Measurements from ENCODE around the gene SYNE2. TPM values are rescaled to one million over a fixed set of nuclear protein-coding genes. Genes with fewer than 3 reads are reported as not detected.

Gene SYNE2
- total RNA-seq, 1 experiment from 2014 or later: 16.0 TPM

DNA sequence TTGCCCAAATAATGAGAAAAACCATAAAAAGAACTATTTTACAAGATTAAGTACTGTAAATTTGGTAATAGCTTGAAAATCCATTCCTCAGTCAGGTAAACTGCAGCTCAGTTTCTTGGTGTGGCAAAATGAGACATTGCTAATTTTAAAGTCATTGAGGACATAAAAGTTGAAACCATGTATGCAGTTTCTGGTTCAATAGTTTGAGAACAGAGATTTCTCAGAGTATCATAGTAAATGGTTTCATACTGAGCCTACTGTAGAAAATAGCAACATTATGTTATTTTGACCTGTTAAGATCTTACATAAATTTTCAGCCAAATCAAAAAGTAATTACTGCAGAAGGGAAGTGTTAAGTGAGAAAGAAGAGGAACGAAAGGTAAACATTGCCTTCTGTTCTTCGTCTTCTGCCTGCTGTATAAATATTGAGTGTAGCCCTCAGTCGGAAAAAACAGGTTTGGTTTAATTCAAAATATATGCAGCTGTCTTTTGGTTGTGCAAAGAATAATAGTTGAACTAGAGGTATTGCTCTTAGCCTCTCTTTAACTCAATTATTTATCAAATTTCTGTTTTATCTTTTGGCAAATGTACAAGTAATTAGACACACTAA lies 119.6 kb downstream of the SYNE2 start:
- no peak for ATAC-seq
- no peaks in the 10 kb centered on the region for H3K4me1 ChIP-seq (ENCODE audit: insufficient read depth, low read length)
- intact Hi-C loops (cut with micrococcal nuclease): no loop called here
- DNase-seq: no peak
- CTCF ChIA-PET: no interaction called here
- BruUV-seq (replicated peaks): no TSS peak
- H4K20me1 ChIP-seq (ENCODE audit: low read length): no peaks in the 10 kb centered on the region
- no peak overlapping the region for H3K4me2 ChIP-seq (ENCODE audit: low read length)
- no peak overlapping the region for H3K9ac ChIP-seq (ENCODE audit: low read length)
- H3K9me2 ChIP-seq (replicated peaks; ENCODE audit: low read length): no peaks in the 10 kb centered on the region
- no peaks in the 10 kb centered on the region for H3K9me3 ChIP-seq (ENCODE audit: low read length)
- H2AFZ ChIP-seq (ENCODE audit: low read length): no peak overlapping the region
- H3K27ac ChIP-seq (ENCODE audit: low read length): no peak overlapping the region
- H3K79me2 ChIP-seq (ENCODE audit: low read length): no peaks in the 10 kb centered on the region
- POLR2A ChIA-PET (ENCODE audit: unreplicated experiment): interaction anchor here (0.7 kb wide), 1 partner anchor 34 kb away, joined by 3 read pairs; no protein-coding TSS in a partner anchor
- no peak overlapping the region for H3K4me3 ChIP-seq (ENCODE audit: low read length)
- H3K27me3 ChIP-seq (ENCODE audit: low read length): no peaks in the 10 kb centered on the region
- no peaks in the 10 kb centered on the region for H3F3A ChIP-seq (ENCODE audit: low read length, unreplicated experiment)
- H3K36me3 ChIP-seq (ENCODE audit: low read depth, low read length): no peaks in the 10 kb centered on the region
- TF ChIP-seq EZH2phosphoT487 (IDR thresholded peaks at IDR 0.05; ENCODE audit: borderline replicate concordance, low read length): no peak
- TF ChIP-seq EZH2 (IDR thresholded peaks at IDR 0.05; ENCODE audit: low read length, unreplicated experiment): no peak

DNA sequence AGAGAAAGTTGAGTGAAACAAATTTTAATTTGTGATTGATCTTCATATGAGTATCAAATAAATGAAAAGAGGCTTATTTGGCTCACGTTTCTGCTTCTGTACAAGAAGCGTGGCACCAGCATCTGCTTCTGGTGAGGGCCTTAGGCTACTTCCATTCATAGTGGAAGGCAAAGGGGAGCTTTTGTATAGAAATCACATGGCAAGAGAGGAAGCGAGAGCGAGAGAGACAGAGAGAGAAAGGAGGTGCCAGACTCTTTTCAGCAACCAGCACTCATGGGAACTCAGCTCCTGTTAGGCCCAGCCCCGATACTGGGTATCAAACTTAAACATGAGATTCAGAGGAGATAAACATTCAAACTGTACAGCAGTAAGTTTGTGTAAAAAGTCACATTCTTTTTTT lies 121.4 kb downstream of the SYNE2 start:
- intact Hi-C loops (cut with micrococcal nuclease): no loop called here
- no TSS peak for BruUV-seq (replicated peaks)
- Histone ChIP-seq H3K79me2 (ENCODE audit: low read length) (no peaks in the 10 kb centered on the region), H3K9ac (ENCODE audit: low read length) (no peak overlapping the region), H3K27me3 (ENCODE audit: low read length) (no peaks in the 10 kb centered on the region), H3K4me1 (ENCODE audit: insufficient read depth, low read length) (no peaks in the 10 kb centered on the region), H3K27ac (ENCODE audit: low read length) (no peak overlapping the region), H3K9me3 (ENCODE audit: low read length) (no peaks in the 10 kb centered on the region), H3K4me3 (ENCODE audit: low read length) (no peak overlapping the region), H3F3A (ENCODE audit: low read length, unreplicated experiment) (no peaks in the 10 kb centered on the region), H3K4me2 (ENCODE audit: low read length) (no peak overlapping the region), H4K20me1 (ENCODE audit: low read length) (no peaks in the 10 kb centered on the region), H2AFZ (ENCODE audit: low read length) (no peak overlapping the region), H3K36me3 (ENCODE audit: low read depth, low read length) (no peaks in the 10 kb centered on the region), H3K9me2 (replicated peaks; ENCODE audit: low read length) (no peaks in the 10 kb centered on the region)
- ChIA-PET CTCF (no interaction called here), POLR2A (ENCODE audit: unreplicated experiment) (interaction anchor here (0.7 kb wide), 1 partner anchor 18 kb away, joined by 3 read pairs; no protein-coding TSS in a partner anchor)
- TF ChIP-seq EZH2 (IDR thresholded peaks at IDR 0.05; ENCODE audit: low read length, unreplicated experiment) (no peak), EZH2phosphoT487 (IDR thresholded peaks at IDR 0.05; ENCODE audit: borderline replicate concordance, low read length) (no peak)
- TF ChIP-seq, protein P1, sequence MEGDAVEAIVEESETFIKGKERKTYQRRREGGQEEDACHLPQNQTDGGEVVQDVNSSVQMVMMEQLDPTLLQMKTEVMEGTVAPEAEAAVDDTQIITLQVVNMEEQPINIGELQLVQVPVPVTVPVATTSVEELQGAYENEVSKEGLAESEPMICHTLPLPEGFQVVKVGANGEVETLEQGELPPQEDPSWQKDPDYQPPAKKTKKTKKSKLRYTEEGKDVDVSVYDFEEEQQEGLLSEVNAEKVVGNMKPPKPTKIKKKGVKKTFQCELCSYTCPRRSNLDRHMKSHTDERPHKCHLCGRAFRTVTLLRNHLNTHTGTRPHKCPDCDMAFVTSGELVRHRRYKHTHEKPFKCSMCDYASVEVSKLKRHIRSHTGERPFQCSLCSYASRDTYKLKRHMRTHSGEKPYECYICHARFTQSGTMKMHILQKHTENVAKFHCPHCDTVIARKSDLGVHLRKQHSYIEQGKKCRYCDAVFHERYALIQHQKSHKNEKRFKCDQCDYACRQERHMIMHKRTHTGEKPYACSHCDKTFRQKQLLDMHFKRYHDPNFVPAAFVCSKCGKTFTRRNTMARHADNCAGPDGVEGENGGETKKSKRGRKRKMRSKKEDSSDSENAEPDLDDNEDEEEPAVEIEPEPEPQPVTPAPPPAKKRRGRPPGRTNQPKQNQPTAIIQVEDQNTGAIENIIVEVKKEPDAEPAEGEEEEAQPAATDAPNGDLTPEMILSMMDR (conservative IDR thresholded peaks at IDR 0.05; ENCODE audit: low read depth, low read length): no peak
- no peak for ATAC-seq
- DNase-seq: no peak

DNA sequence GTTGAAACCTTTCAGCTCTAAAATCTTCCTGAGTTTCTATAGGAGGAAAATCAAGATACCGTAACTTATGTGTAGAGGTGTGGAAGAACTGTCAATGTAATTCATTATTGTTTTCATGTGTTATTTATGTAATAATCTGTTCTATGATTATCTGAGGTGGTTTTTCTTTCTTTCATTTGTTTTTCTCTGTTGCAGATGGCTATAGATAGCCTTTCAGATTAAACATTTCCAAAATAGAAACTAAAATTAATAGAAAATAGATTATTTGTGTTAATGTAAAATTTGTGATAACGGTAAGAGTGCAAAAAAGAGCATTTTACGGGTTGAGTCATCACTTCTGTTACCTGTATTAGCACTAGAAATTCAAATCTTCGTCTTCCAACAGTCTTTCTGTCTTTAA lies 128.8 kb downstream of the SYNE2 start:
- ATAC-seq (no peak), DNase-seq (no peak)
- H3K9ac ChIP-seq (ENCODE audit: low read length): no peak overlapping the region
- POLR2A ChIA-PET (ENCODE audit: unreplicated experiment): no interaction called here
- H3K27me3 ChIP-seq (ENCODE audit: low read length): no peaks in the 10 kb centered on the region
- intact Hi-C loops (cut with micrococcal nuclease): no loop called here
- no TSS peak for BruUV-seq (replicated peaks)
- no peaks in the 10 kb centered on the region for H3K36me3 ChIP-seq (ENCODE audit: low read depth, low read length)
- no peak overlapping the region for H2AFZ ChIP-seq (ENCODE audit: low read length)
- TF ChIP-seq EZH2phosphoT487 (IDR thresholded peaks at IDR 0.05; ENCODE audit: borderline replicate concordance, low read length) (no peak), EZH2 (IDR thresholded peaks at IDR 0.05; ENCODE audit: low read length, unreplicated experiment) (no peak)
- TF ChIP-seq, protein P1 (conservative IDR thresholded peaks at IDR 0.05; ENCODE audit: low read depth, low read length): no peak
- H3K4me3 ChIP-seq (ENCODE audit: low read length): no peak overlapping the region
- no peaks in the 10 kb centered on the region for H3F3A ChIP-seq (ENCODE audit: low read length, unreplicated experiment)
- H3K4me1 ChIP-seq (ENCODE audit: insufficient read depth, low read length): no peaks in the 10 kb centered on the region
- H3K27ac ChIP-seq (ENCODE audit: low read length): no peak overlapping the region
- CTCF ChIA-PET: no interaction called here
- H3K9me3 ChIP-seq (ENCODE audit: low read length): no peaks in the 10 kb centered on the region
- H4K20me1 ChIP-seq (ENCODE audit: low read length): no peaks in the 10 kb centered on the region
- no peaks in the 10 kb centered on the region for H3K9me2 ChIP-seq (replicated peaks; ENCODE audit: low read length)
- H3K4me2 ChIP-seq (ENCODE audit: low read length): no peak overlapping the region
- H3K79me2 ChIP-seq (ENCODE audit: low read length): no peaks in the 10 kb centered on the region

Data from PC-3 (cell line).